HCEC 1CT (cell line): ENCODE results near the gene ZNF763.
"Not testable (repeated sequence)": the region's sequence is repeated elsewhere in the genome, so short reads cannot be mapped to it uniquely, and the experiment has no call there.

Experiments used
- DNase-seq: peaks from one replicate; pipeline ENCODE4 v3.0.0-alpha.2; 2017

Gene ZNF763

GRCh38 chr19:11964858-11965645 lies at the start of gene ZNF763:
ZNF763 (plus strand) TSS chr19:11965040; CDS start chr19:11965209, 169 bp downstream.
- DNase-seq: peak; percentile 6

- DNase-seq: no peak
These were observed 42.9 kb upstream of the ZNF763 start for GRCh38 chr19:11921852-11922495.

- DNase-seq: peak; percentile 90
These were observed 39.8 kb upstream of the ZNF763 start, which contains the start of gene ZNF700 for GRCh38 chr19:11924886-11925650. ZNF700 (plus strand) TSS chr19:11925107; CDS start chr19:11925211, 104 bp downstream.

- not testable (repeated sequence) for DNase-seq
These were observed 39.1 kb upstream of the ZNF763 start for GRCh38 chr19:11925651-11926187.

GRCh38 chr19:11927227-11927626 lies 37.6 kb upstream of the ZNF763 start:
- no peak for DNase-seq

- DNase-seq: peak; percentile 26
These were observed 33.8 kb upstream of the ZNF763 start for GRCh38 chr19:11931051-11931450.

GRCh38 chr19:11931513-11931912 lies 33.3 kb upstream of the ZNF763 start:
- no peak for DNase-seq

GRCh38 chr19:11935829-11936228 lies 29.0 kb upstream of the ZNF763 start:
- DNase-seq: not testable (repeated sequence)

GRCh38 chr19:11938383-11938782 lies 26.5 kb upstream of the ZNF763 start:
- DNase-seq: not testable (repeated sequence)

GRCh38 chr19:11941361-11941887 lies 23.4 kb upstream of the ZNF763 start:
- DNase-seq: not testable (repeated sequence)

GRCh38 chr19:11942008-11942842 lies 22.6 kb upstream of the ZNF763 start:
- no peak for DNase-seq

GRCh38 chr19:11942843-11943108 lies 22.1 kb upstream of the ZNF763 start:
- DNase-seq: no peak

GRCh38 chr19:11944656-11945055 lies 20.2 kb upstream of the ZNF763 start:
- no peak for DNase-seq

GRCh38 chr19:11948646-11949045 lies 16.2 kb upstream of the ZNF763 start:
- no peak for DNase-seq

- no peak for DNase-seq
These were observed 15.6 kb upstream of the ZNF763 start for GRCh38 chr19:11949201-11949600.

GRCh38 chr19:11949614-11950080 lies 15.2 kb upstream of the ZNF763 start:
- DNase-seq: not testable (repeated sequence)

GRCh38 chr19:11950312-11950711 lies 14.5 kb upstream of the ZNF763 start:
- no peak for DNase-seq

GRCh38 chr19:11963566-11964355 lies 1.1 kb upstream of the ZNF763 start:
- DNase-seq: peak; percentile 20

- DNase-seq: peak; percentile 7
These were observed 363 bp upstream of the ZNF763 start for GRCh38 chr19:11964496-11964857.

GRCh38 chr19:11970174-11970573 lies 5.3 kb downstream of the ZNF763 start:
- no peak for DNase-seq

GRCh38 chr19:11971041-11971440 lies 6.2 kb downstream of the ZNF763 start:
- no peak for DNase-seq
